Vagina (tissue), 2 donors: ENCODE measurements around the gene TTLL8.

ENCODE experiments used
- CTCF ChIP-seq, 3 experiments: fragments of 450-650 bp in 2 of 3; fragments of 200-600 bp in 1 of 3; sonication (generic) in 1 of 3; IDR thresholded peaks; one replicate each; pipeline ENCODE4 v1.5.1; 2017 to 2019; ENCODE audit warnings: antibody characterized with exemption in 3 of 3, mild to moderate bottlenecking in 2 of 3, moderate library complexity in 2 of 3
- POLR2A ChIP-seq, 2 donors: fragments of 450-650 bp; IDR thresholded peaks; one replicate each; pipeline ENCODE4 v1.6.1; 2017; ENCODE audit warnings: antibody characterized with exemption in 2 of 2, mild to moderate bottlenecking in 2 of 2, moderate library complexity in 2 of 2

- TF ChIP-seq CTCF (IDR thresholded peaks at IDR 0.05) (no peak), POLR2A (IDR thresholded peaks at IDR 0.05) (no peak)
These were observed 6.4 kb upstream of the TTLL8 start for GRCh38 chr22:50064453-50064852.
